Activated T-cell treated with anti-CD3 and anti-CD28 coated beads for 1 hour (primary cell): ENCODE results near the gene COTL1.

Experiments
- DNase-seq: peaks from one replicate; pipeline ENCODE4 v3.0.0-alpha.2; 2020; ENCODE audit warnings: low read depth

The COTL1 gene

DNA sequence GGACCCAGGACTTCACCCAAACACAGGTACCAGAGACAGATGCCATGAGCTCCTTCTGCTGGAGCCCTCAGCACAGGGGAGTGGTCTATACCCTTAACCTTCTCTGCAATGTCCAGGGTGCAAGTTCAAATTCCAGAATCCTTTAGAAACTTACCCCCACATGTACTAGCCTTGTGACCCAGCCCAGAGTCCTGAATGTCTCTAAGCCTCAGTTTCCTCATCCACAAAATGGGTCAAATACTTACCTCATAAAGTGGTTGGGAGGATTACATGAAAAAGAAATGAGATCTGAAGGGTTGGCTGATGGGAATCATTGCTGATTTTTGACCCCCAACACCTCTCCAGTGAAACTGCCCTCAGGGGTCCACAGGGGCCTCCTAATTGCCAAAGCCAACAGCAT, 21.7 kb downstream of the COTL1 start:
- DNase-seq: no peak

DNA sequence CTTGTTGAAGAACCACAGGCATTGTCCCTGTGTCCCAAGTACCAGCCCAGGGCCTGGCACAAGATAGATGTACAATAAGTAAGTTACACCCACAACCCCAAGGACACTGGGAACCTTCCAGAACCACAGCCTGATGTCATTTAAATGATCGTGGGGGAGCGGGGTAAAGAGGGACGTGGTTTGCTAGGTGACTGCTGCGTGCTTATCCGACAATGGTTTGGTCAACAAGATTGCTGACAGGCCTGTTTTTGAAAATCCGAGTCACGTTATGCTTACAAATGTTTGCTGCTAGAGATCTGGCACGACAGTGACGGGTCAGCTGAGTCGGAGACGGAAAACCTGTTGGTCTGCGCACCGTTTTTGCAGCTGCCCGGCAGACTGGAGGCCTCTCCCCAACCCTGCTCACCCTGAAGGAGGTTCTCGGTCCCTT, 22.8 kb downstream of the COTL1 start:
- no peak for DNase-seq

DNA sequence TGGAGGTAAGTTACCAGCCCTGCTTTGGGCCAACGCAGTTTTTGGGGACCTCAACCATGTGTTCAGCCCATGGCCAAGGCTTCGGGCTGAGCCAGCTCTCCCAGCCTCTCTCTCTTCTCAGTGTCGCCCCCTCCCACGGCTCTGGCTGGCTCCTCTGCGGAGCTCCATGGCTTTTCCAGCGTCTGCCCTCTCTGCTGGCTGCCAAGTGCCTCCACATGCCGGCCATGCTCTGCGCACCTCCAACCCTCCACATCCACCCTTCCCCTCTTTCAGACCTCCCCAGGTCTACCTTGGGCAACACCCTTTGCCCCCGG, 23.2 kb downstream of the COTL1 start:
- DNase-seq: no peak

DNA sequence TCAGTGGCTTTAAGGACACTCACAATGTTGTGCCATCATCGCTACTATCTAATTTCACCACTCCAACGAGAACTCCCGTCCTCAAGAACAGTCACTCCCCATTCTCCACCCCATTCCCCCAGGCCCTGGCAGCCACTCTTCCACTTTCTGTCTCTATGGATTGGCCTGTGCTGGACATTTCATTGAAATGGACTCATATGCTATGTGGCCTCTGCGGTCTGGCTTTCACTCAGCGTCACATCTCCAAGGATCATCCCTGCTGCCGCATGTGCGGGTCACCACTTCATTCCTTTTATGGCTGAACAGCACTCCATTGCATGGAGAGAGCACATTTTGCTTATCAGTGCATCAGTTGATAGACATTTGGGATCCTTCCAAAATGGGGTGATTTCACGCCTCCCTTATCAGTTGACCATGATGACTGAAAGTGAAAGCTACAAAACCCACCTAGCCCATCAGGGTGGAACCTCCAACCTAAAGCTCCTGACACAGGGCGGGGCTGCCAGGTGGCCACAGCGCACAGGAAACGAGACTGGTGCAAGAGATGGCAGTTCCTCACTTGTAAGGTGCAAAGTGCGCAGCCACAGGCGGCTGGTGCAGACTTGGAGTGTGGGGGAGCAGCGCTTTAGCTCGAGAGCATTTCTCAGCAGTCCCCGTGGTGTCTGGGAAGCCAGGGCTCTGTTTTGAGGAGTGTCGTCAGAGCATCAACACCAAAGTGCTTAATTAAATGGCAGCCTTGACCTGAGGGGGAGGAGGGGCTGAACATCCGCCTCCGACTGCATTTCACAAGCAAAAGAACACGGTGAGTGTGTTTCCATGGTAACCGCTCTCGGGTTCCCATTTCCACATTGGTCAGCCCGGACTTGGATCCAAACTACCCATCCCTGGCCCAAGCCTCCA, 23.8 kb downstream of the COTL1 start:
- peak; percentile 57 for DNase-seq

DNA sequence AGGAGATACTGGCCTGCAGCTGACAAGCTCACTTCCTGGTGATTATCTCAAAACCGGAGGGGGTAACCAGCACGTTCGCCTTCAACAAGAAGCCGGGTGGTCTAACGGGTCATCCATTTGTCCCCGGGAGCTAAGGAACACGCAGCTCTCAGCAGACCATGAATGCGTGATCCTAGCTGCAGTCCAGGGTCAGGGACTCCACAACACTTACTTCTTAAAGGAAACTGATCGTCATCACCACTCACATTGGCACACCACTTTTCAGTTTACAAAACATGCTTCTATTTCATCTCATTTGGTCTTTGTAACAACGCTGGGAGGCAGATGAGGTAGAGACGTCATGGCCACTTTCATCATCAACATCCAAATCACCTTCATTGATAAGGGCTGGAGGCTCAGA, 25.2 kb downstream of the COTL1 start:
- no peak for DNase-seq

DNA sequence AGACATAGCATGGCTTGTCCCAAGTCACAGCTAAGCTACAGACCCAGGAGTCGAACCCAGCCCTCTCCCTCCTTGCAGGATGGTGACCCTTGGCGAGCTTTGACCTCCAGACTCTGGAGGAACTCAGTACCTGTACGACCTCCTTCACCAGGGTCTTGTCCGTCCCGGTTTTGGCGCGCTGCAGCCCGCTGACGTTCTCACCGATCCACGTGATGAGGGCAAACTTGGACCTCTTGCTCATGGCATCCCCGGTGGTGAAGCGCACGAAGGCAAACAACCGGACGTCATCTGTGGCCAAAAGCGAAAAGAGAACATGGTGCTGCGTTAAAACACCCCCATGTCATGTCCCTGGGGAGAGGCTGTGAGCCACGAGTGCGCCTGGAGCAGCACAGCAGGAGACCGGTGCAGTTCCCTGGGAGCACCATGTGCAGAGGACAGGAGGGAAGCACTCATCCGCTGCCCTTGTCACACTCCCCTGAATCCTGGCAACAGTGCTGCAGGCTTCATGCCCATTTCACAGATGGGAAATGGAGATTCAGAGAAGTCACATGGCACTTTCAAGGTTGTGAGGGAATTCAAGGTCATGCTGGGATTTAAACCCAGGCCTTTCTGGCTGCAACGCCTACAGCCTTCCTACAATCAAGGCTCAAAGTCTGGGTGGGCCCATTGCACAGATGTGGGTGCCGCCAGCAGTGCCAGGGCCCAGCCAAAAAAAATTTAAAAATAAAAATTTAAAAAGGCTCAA, 27.7 kb downstream of the COTL1 start:
- DNase-seq: no peak

DNA sequence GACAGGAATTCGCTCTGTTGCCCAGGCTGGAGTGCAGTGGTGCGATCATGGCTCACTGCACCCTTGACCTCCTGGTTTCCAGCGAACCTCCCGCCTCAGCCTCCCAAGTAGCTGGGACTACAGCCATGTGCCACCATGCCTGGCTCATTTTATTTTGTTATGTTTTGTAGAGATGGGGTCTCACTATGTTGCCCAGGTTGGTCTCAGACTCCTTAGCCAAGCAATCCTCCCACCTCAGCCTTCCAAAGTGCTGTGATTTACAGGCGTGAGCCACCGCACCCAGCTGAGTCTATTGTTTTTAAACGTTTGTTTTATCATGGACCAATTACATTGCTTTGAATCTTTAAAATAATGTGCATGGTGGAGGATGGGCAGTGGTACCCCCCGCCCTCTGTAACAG, 28.9 kb downstream of the COTL1 start:
- DNase-seq: no peak

DNA sequence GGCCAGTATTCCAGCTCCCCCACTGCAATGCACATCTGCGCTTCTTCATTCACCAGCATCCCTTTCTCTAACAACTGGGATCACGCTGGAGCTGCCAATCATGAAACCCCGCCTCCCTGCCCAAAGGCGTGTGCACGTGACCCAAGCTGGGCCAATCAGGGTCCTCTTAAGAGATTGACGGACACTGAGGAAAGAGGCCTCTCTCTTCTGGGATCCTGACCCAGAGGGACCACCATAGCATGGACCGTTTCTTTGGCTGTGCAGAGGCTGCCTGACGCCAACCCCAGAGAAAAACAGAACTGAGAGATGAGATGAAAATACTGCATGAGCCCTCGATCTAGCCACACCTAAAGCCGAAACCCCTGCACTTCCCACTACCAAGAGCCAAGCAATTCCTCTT, 32.0 kb downstream of the COTL1 start:
- no peak for DNase-seq

DNA sequence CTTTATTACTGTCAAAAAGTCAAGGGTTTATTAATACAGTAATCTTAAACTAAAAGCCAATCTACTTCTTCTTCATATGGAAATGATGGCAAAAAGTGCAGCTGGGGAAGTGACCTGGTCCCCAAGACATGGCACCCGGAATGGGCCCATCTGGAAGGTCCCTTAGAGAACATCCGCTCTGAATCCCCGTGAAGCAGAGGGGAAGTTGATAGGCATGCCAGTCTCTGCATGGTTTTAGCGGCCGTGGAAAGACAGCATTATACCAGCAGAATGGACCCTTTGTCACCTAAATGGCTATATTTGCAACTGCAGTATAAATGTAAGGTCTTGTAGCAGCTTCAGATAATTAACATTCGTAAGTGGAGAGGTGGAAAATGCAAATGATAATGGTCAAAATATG, 32.4 kb downstream of the COTL1 start:
- DNase-seq: no peak

DNA sequence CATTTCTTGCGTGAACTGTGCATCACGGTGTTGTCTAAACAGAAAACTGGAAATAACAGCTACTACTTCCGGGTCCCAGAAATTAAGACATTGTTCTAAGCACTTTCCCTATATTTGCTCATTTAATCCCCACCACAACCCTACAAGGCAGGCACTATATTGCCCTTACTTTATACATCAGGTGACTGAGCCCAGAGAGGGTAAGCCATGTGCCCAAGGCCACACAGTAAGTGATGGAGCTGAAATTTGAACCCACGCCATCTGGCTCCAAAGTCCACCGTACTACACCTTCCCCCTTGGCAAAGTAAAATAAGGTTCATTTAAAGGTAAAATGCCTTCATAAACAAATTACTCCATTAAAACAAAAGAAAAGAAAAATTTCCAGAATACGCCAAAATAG, 33.2 kb downstream of the COTL1 start:
- DNase-seq: no peak

DNA sequence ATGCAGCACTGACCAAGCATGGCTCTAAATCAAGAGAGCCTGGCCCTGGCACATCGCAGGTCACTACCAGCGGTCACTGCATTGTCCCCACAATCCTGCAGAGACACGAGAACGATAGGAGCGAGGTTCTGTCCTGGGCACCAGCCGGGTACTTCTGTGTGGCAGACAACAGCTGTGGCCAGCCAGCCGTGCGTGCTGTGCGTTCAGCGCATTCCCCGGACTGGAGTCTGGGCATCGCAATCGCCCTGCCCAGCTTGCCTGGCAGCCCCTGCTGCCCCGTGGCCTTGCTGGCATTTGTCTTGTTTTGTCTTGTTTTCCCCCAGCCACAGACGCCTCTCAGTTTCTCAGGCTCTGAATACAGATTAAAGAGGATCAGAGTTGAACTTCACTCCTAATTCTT, 33.9 kb downstream of the COTL1 start:
- no peak for DNase-seq

DNA sequence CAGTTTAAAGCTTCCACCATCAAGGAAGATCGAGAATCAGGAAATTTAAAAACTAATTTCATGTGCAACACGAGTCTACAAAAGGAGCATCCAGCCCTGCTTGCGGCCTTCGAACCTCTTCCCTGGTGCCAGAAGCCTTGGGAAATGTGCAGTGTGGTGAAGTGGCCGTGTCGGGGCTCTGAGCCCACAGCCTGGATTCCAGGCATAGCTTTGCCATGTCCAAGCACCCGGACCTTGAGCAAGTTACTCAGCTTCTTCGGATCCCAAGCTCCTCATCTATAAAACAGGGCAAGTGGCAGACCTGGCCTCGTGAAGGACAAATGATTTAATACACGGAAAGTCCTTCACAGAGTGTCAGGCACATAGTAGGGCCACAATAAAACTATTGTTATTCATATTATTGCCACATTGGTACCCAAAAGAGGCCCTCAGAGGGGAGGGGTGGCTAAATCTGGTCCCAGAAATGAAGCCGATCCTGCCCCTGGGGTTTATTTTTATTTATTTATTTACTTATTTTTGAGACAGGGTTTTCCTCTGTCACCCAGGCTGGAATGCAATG, 34.8 kb downstream of the COTL1 start:
- DNase-seq: no peak

- DNase-seq: no peak
These were observed 36.7 kb downstream of the COTL1 start for GRCh38 chr16:84581158-84581557.

- no peak for DNase-seq
These were observed 37.9 kb downstream of the COTL1 start for GRCh38 chr16:84579936-84580335.

- no peak for DNase-seq
These were observed 39.2 kb downstream of the COTL1 start for GRCh38 chr16:84578538-84579126.

GRCh38 chr16:84577034-84577803, 40.7 kb downstream of the COTL1 start:
- DNase-seq: no peak

DNA sequence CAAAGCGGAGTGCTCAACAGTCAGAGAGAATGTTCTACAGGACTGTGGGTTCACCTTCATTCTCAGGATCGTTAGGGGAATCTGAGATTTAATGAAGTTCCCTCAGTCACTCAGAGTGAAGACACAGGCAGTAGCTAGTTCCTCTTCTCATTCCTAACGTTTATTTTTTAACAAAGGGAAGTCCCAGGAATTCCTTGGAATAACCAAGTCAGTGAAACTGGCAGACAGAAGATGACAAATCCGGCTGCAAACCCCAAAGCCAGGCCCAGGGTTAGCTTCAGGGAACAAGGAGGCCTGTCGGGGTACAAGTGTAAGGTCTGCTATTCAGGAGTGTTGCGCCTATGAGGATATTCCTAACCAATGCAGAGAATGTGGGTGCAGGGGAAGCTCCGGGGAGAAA, 42.0 kb downstream of the COTL1 start:
- no peak for DNase-seq

DNA sequence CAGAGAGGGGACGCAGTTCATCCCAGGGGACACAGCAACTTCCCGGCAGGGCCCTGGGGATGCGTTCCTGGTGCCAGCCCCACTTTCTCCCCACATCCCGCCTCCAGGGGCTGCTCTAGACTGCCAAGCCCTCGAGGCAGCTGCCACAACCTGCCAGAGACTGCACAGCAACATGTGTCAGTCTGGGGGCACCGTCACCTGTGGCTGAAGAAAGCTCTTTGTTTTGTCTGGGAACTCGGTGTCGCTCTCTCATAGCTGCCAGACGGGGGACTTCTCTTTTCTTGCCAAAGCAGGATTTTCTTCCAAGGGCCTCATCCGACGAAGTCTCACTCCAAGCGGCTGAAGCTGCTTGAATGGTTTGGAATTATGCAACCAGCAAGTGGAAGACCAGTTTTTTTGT, 43.7 kb downstream of the COTL1 start:
- no peak for DNase-seq

- no peak for DNase-seq
These were observed 45.8 kb downstream of the COTL1 start for GRCh38 chr16:84572096-84572495.

- no peak for DNase-seq
These were observed 46.4 kb downstream of the COTL1 start for GRCh38 chr16:84571506-84571905.

- DNase-seq: no peak
These were observed 47.0 kb downstream of the COTL1 start for GRCh38 chr16:84570739-84571403.
